HepG2 (cell line): ENCODE data around the gene IRF7. TPM values are rescaled to one million over a fixed set of nuclear protein-coding genes. Genes with fewer than 3 reads are reported as not detected.
"Not testable (repeated sequence)": the region's sequence is repeated elsewhere in the genome, so short reads cannot be mapped to it uniquely, and the experiment has no call there.

Source experiments
- ATAC-seq: fragments of 200-7000 bp; cut with Tn5 transposase; 3 replicates; pipeline ENCODE4 v1.9.1; 2020; ENCODE audit warnings: mild to moderate bottlenecking, moderate library complexity
- BruUV-seq: library from RNA; stranded (reverse); fragments of 400-500 nt; replicated peaks from 2 replicates; lab custom pipeline; 2021; lab: Mats Ljungman, UMichigan
- CTCF ChIA-PET: fragments of 300-600 bp; formaldehyde crosslinking; extraction: SDS; loops from one replicate; lab custom pipeline; 2021; ENCODE audit warnings: low total read pairs, inconsistent platforms, low intra/inter-chr PET ratio; lab: Yijun Ruan, JAX
- POLR2A ChIA-PET: fragments of 350-600 bp; sonication (Branson Sonifier 250); formaldehyde crosslinking; loops from one replicate; lab custom pipeline; 2020; ENCODE audit warnings: antibody characterized with exemption, inconsistent platforms; lab: Yijun Ruan, JAX
- DNase-seq: peaks from one replicate; pipeline ENCODE4 v3.0.0-alpha.2; 2015; ENCODE audit warnings: low spot score
- FAIRE-seq: peaks from 3 replicates; lab custom pipeline; 2011; peaks lifted over from hg19 to GRCh38; lab: Jason Lieb, UNC
- H2AFZ ChIP-seq: one replicate; pipeline ENCODE4 v1.6.1; 2011; ENCODE audit warnings: low read length, inconsistent platforms
- H3K27ac ChIP-seq: fragments of 300-600 bp; 3 replicates; pipeline ENCODE4 v1.8.0; 2011; ENCODE audit warnings: mixed run types, mild to moderate bottlenecking, mixed read lengths, low read length, inconsistent platforms; ENCODE audit not compliant: insufficient read depth; ENCODE audit errors: extremely low read length
- H3K27me3 ChIP-seq, 2 experiments: fragments of 200-600 bp in 1 of 2; 2 replicates in 1 of 2; 3 replicates in 1 of 2; pipeline versions ENCODE4 v1.6.0 to v1.8.0; 2011; ENCODE audit warnings: low read length in 2 of 2, mild to moderate bottlenecking in 2 of 2, moderate library complexity in 2 of 2, inconsistent platforms in 1 of 2; ENCODE audit not compliant: insufficient read depth in 2 of 2, control insufficient read depth in 1 of 2
- H3K36me3 ChIP-seq, 2 experiments: fragments of 200-600 bp in 1 of 2; replicated peaks in 1 of 2; 2 replicates in 1 of 2; 3 replicates in 1 of 2; pipeline versions ENCODE4 v1.5.1 to v1.8.0; 2011; ENCODE audit warnings: low read length in 2 of 2, inconsistent platforms in 1 of 2; ENCODE audit not compliant: insufficient read depth in 2 of 2, control insufficient read depth in 1 of 2
- H3K4me1 ChIP-seq: 2 replicates; pipeline ENCODE4 v1.5.1; 2012; ENCODE audit warnings: low read length, inconsistent platforms; ENCODE audit not compliant: insufficient read depth
- H3K4me2 ChIP-seq: 2 replicates; pipeline ENCODE4 v1.6.0; 2011; ENCODE audit warnings: low read depth, low read length, inconsistent platforms
- H3K4me3 ChIP-seq, 3 experiments: fragments of 200-600 bp in 1 of 3; sonication (generic), shearing (Covaris generic) in 1 of 3; replicated peaks in 1 of 3; 2 replicates each; pipeline ENCODE4 v1.5.1; 2011 to 2016; ENCODE audit warnings: low read length in 3 of 3, inconsistent platforms in 2 of 3, low read depth in 2 of 3, mild to moderate bottlenecking in 2 of 3, control low read depth in 1 of 3, mixed read lengths in 1 of 3; ENCODE audit not compliant: insufficient read depth in 1 of 3
- H3K79me2 ChIP-seq: one replicate; pipeline ENCODE4 v1.6.1; 2011; ENCODE audit warnings: low read length, inconsistent platforms; ENCODE audit not compliant: insufficient read depth
- H3K9ac ChIP-seq: 2 replicates; pipeline ENCODE4 v1.6.0; 2011; ENCODE audit warnings: mild to moderate bottlenecking, low read depth, low read length, inconsistent platforms; ENCODE audit not compliant: insufficient read depth
- H3K9me3 ChIP-seq: 2 replicates; pipeline ENCODE4 v1.5.1; 2012; ENCODE audit warnings: mild to moderate bottlenecking, low read length
- H4K20me1 ChIP-seq: 2 replicates; pipeline ENCODE4 v1.6.0; 2011; ENCODE audit warnings: inconsistent platforms, mild to moderate bottlenecking, low read length, moderate library complexity; ENCODE audit not compliant: insufficient read depth
- AGO2 ChIP-seq: fragments of 200-400 bp; formaldehyde crosslinking; optimal IDR thresholded peaks from 2 replicates; pipeline ENCODE3; 2017; ENCODE audit warnings: mild to moderate bottlenecking, low read depth, low read length, moderate library complexity
- CEBPG ChIP-seq: IDR thresholded peaks from 2 replicates; pipeline ENCODE4 v1.6.1; 2016
- CREB1 ChIP-seq, 2 experiments: fragments of 450-650 bp in 1 of 2; IDR thresholded peaks; 2 replicates each; pipeline ENCODE4 v1.6.1; 2016 to 2017; ENCODE audit warnings: control low read depth in 1 of 2, mild to moderate bottlenecking in 1 of 2, missing compliant biosample characterization in 1 of 2, missing genetic modification characterization in 1 of 2
- HDAC1 ChIP-seq: sonication (generic); formaldehyde crosslinking; IDR thresholded peaks from 2 replicates; pipeline ENCODE4 v1.5.1; 2020; ENCODE audit warnings: mild to moderate bottlenecking, missing genetic modification reagents
- HMG20A ChIP-seq: IDR thresholded peaks from 2 replicates; pipeline ENCODE4 v1.6.1; 2016; ENCODE audit warnings: borderline replicate concordance
- JDP2 ChIP-seq: sonication (generic); formaldehyde crosslinking; IDR thresholded peaks from 2 replicates; pipeline ENCODE4 v1.8.1; 2022; ENCODE audit warnings: missing genetic modification reagents, borderline replicate concordance
- MED1 ChIP-seq: sonication (generic); formaldehyde crosslinking; IDR thresholded peaks from 2 replicates; pipeline ENCODE4 v1.4.0; 2020; ENCODE audit warnings: missing genetic modification reagents
- NBN ChIP-seq: fragments of 450-650 bp; conservative IDR thresholded peaks from 2 replicates; pipeline ENCODE4 v1.6.1; 2017
- NCOR1 ChIP-seq: fragments of 200-600 bp; sonication (generic); IDR thresholded peaks from 2 replicates; pipeline ENCODE4 v1.7.0; 2017; ENCODE audit warnings: antibody characterized with exemption, low read length, borderline replicate concordance
- NR2C2 ChIP-seq: sonication (generic); formaldehyde crosslinking; IDR thresholded peaks from 2 replicates; pipeline ENCODE4 v1.4.0; 2020; ENCODE audit warnings: missing genetic modification reagents, mild to moderate bottlenecking, moderate library complexity, borderline replicate concordance
- NR2F6 ChIP-seq, 2 experiments: IDR thresholded peaks; 2 replicates each; pipeline ENCODE4 v1.6.1; 2016; ENCODE audit warnings: antibody characterized with exemption in 1 of 2, mild to moderate bottlenecking in 1 of 2
- RXRA ChIP-seq: sonication (generic); formaldehyde crosslinking; IDR thresholded peaks from 2 replicates; pipeline ENCODE4 v1.5.1; 2020; ENCODE audit warnings: missing genetic modification reagents
- RXRB ChIP-seq: IDR thresholded peaks from 2 replicates; pipeline ENCODE4 v1.6.1; 2016; ENCODE audit warnings: borderline replicate concordance, missing genetic modification reagents, missing compliant biosample characterization
- TBX2 ChIP-seq: sonication (generic); formaldehyde crosslinking; IDR thresholded peaks from 2 replicates; pipeline ENCODE4 v1.5.0; 2020; ENCODE audit warnings: missing genetic modification reagents, mild to moderate bottlenecking, borderline replicate concordance
- ZBTB38 ChIP-seq: sonication (generic); formaldehyde crosslinking; IDR thresholded peaks from 2 replicates; pipeline ENCODE4 v1.5.1; 2020; ENCODE audit warnings: mild to moderate bottlenecking, missing genetic modification reagents
- ZSCAN20 ChIP-seq: sonication (generic); formaldehyde crosslinking; IDR thresholded peaks from 2 replicates; pipeline ENCODE4 v1.4.0; 2020; ENCODE audit warnings: missing genetic modification reagents, mild to moderate bottlenecking, borderline replicate concordance
- WGBS: methylation state at CpG from one replicate; pipeline ENCODE4 v1.1.6; 2017; ENCODE audit warnings: low lambda C conversion rate; 5-methylcytosine and 5-hydroxymethylcytosine counted together
- in situ Hi-C: cut with HindIII; loops from 2 replicates; pipeline ENCODE4 v1.10.0; 2017; ENCODE audit warnings: low pct_unique_long_range_greater_than_20kb; ENCODE audit not compliant: extremely low pct_ligation_motif_present
- intact Hi-C: fragments of 100-400 bp; cut with micrococcal nuclease; formaldehyde crosslinking; loops from one replicate; pipeline ENCODE4 v1.10.0; 2022; ENCODE audit not compliant: unreplicated experiment
- polyA plus RNA-seq, 8 experiments: library from polyadenylated mRNA; depleted of rRNA in 3 of 8; stranded (reverse) in 7 of 8; unstranded in 1 of 8; fragments of >200 nt; fragmentation: Illumina TruSeq in 4 of 8; extraction: Trizol in 4 of 8; gene quantifications; 2 replicates each; pipeline versions ENCODE4 v1.2.1 to v1.2.3, GENCODE V29; 2011 to 2016; ENCODE audit warnings: low read depth in 4 of 8, missing spikeins in 1 of 8, mixed read lengths in 1 of 8; ENCODE audit not compliant: insufficient read depth in 1 of 8
- total RNA-seq, 5 experiments: library from RNA; depleted of rRNA; stranded (reverse); fragments of >200 nt; fragmentation: Illumina TruSeq; extraction: Trizol; gene quantifications; 2 replicates each; pipeline ENCODE4 v1.2.3, GENCODE V29; 2016; ENCODE audit warnings: low read depth in 1 of 5
- TF ChIP-seq, protein P1 (sequence below): sonication (generic); formaldehyde crosslinking; IDR thresholded peaks from 2 replicates; pipeline ENCODE4 v1.4.0; 2020; ENCODE audit warnings: missing genetic modification reagents

IRF7 gene
- total and polyA plus RNA-seq, 2 of the 13 experiments (the other 11 are each of a cell fraction or from before 2014, with no cell fraction given) = not detected

DNA sequence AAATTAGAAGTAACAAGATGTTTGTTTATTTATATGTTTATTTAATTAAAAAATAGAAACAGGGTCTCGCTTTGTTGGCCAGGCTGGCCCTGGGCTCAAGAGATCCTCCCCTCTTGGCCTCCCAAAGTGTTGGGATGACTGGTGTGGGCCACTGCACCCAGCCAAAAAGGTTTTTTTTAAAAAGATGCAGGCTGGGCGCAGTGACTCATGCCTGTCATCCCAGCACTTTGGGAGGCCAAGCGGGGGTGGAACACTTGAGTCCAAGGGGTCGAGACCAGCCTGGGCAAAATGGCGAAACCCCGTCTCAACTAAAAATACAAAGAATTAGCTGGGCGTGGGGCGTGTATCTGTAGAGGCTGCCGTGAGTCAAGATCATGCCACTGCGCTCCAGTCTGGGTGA lies 34.7 kb upstream of the IRF7 start:
- WGBS = 99% methylated on average over 10 of the region's 10 CpGs
- Histone ChIP-seq H3K36me3 (peaks cover 4 to 19% of the 10 kb centered on the region in 2 experiments; a peak in 4 of 5 replicates), H3K9ac (no peak overlapping the region), H2AFZ (no peak overlapping the region), H3K79me2 (no peaks in the 10 kb centered on the region), H4K20me1 (peaks cover 5% of the 10 kb centered on the region; the same call in 1 of the 2 replicates), H3K4me3 (no peak overlapping the region), H3K9me3 (no peaks in the 10 kb centered on the region), H3K27me3 (no peaks in the 10 kb centered on the region), H3K4me1 (peaks cover 27% of the 10 kb centered on the region), H3K27ac (no peak overlapping the region), H3K4me2 (no peak overlapping the region)
- ATAC-seq = no peak
- in situ Hi-C loops (no loop called here), intact Hi-C loops (loop anchor here (10.0 kb wide), 1 partner anchor 54 kb away; the partner anchor contains the start of gene EPS8L2)
- POLR2A ChIA-PET = no interaction called here
- no peak for DNase-seq
- BruUV-seq = no TSS peak
- CTCF ChIA-PET = no interaction called here
- no peak for FAIRE-seq
- TF ChIP-seq HMG20A (CRISPR knock-in tag) (no peak), ZSCAN20 (CRISPR knock-in tag) (no peak), NBN (no peak), JDP2 (no peak)

GRCh38 chr11:647672-648158 lies 32.0 kb upstream of the IRF7 start:
- Histone ChIP-seq H3K4me1 (peaks cover 12% of the 10 kb centered on the region; the same call in 1 of the 2 replicates), H3K36me3 (peaks cover 4 to 20% of the 10 kb centered on the region in 2 experiments)
- BruUV-seq; intact Hi-C loops; H2AFZ ChIP-seq; H3K79me2 ChIP-seq; H3K4me3 ChIP-seq; FAIRE-seq; ATAC-seq; POLR2A ChIA-PET; DNase-seq; H3K4me2 ChIP-seq; H3K27ac ChIP-seq; H3K9me3 ChIP-seq; H4K20me1 ChIP-seq; H3K9ac ChIP-seq; in situ Hi-C loops; H3K27me3 ChIP-seq; CTCF ChIA-PET; TF ChIP-seq CREB1 (IDR thresholded peaks at IDR 0.05): not testable (repeated sequence)
- 78% methylated on average over 9 of the region's 14 CpGs for WGBS
- TF ChIP-seq RXRA (CRISPR knock-in tag) (peak; percentile 96), MED1 (CRISPR knock-in tag) (0 out of 2 replicates have a peak, but pooled peaks have one; percentile 33), ZBTB38 (CRISPR knock-in tag) (peak; percentile 53; the same call in 1 of the 2 replicates), TBX2 (0 out of 2 replicates have a peak, but pooled peaks have one; percentile 12), AGO2 (peak; percentile 54), NR2C2 (CRISPR knock-in tag) (peak; percentile 74), HDAC1 (CRISPR knock-in tag) (peak; percentile 26; the same call in 1 of the 2 replicates), RXRB (CRISPR knock-in tag) (peak; percentile 81), CREB1 (CRISPR knock-in tag; IDR thresholded peaks at IDR 0.05) (0 out of 2 replicates have a peak, but pooled peaks have one; percentile 22), CEBPG (CRISPR knock-in tag) (peak; percentile 5; the same call in 1 of the 2 replicates), NCOR1 (peak; percentile 86; the same call in 1 of the 2 replicates), NR2F6 (IDR thresholded peaks at IDR 0.05) (peak; percentile 58; the same call in 1 of the 2 replicates), NR2F6 (CRISPR knock-in tag; IDR thresholded peaks at IDR 0.05) (peak; percentile 53; the same call in 1 of the 2 replicates)
- TF ChIP-seq, protein P1, sequence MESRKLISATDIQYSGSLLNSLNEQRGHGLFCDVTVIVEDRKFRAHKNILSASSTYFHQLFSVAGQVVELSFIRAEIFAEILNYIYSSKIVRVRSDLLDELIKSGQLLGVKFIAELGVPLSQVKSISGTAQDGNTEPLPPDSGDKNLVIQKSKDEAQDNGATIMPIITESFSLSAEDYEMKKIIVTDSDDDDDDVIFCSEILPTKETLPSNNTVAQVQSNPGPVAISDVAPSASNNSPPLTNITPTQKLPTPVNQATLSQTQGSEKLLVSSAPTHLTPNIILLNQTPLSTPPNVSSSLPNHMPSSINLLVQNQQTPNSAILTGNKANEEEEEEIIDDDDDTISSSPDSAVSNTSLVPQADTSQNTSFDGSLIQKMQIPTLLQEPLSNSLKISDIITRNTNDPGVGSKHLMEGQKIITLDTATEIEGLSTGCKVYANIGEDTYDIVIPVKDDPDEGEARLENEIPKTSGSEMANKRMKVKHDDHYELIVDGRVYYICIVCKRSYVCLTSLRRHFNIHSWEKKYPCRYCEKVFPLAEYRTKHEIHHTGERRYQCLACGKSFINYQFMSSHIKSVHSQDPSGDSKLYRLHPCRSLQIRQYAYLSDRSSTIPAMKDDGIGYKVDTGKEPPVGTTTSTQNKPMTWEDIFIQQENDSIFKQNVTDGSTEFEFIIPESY (CRISPR knock-in tag) = peak; percentile 89
